Putamen (tissue), 1 donor: Measurements from ENCODE around the gene BRSK2.

ENCODE experiments used
- DNase-seq: peaks from one replicate; pipeline ENCODE4 v3.0.0-alpha.2; 2016; ENCODE audit warnings: low spot score

Gene BRSK2

GRCh38 chr11:1438261-1438966 lies 48.7 kb downstream of the BRSK2 start:
- DNase-seq: no peak

- no peak for DNase-seq
Observed at GRCh38 chr11:1438967-1439330, 49.2 kb downstream of the BRSK2 start.

- no peak for DNase-seq
Observed at GRCh38 chr11:1439341-1439740, 49.6 kb downstream of the BRSK2 start.

GRCh38 chr11:1440066-1440465 lies 50.3 kb downstream of the BRSK2 start:
- DNase-seq: no peak

GRCh38 chr11:1440496-1440895 lies 50.8 kb downstream of the BRSK2 start:
- DNase-seq: no peak

GRCh38 chr11:1442163-1442562 lies 52.4 kb downstream of the BRSK2 start:
- no peak for DNase-seq

GRCh38 chr11:1442807-1443366 lies 53.2 kb downstream of the BRSK2 start:
- no peak for DNase-seq

GRCh38 chr11:1443737-1444136 lies 54.0 kb downstream of the BRSK2 start:
- DNase-seq: no peak

- no peak for DNase-seq
Observed at GRCh38 chr11:1444321-1444720, 54.6 kb downstream of the BRSK2 start.

GRCh38 chr11:1444823-1445422 lies 55.2 kb downstream of the BRSK2 start:
- DNase-seq: no peak

GRCh38 chr11:1445741-1446445 lies 56.2 kb downstream of the BRSK2 start:
- no peak for DNase-seq

GRCh38 chr11:1446623-1447022 lies 56.9 kb downstream of the BRSK2 start:
- DNase-seq: no peak

GRCh38 chr11:1447845-1448825 lies 58.4 kb downstream of the BRSK2 start:
- DNase-seq: peak; percentile 27

- no peak for DNase-seq
Observed at GRCh38 chr11:1448882-1449281, 59.1 kb downstream of the BRSK2 start.

- no peak for DNase-seq
Observed at GRCh38 chr11:1449490-1450243, 59.9 kb downstream of the BRSK2 start.

GRCh38 chr11:1450344-1450875 lies 60.7 kb downstream of the BRSK2 start:
- no peak for DNase-seq

- no peak for DNase-seq
Observed at GRCh38 chr11:1450949-1451710, 61.4 kb downstream of the BRSK2 start.

- DNase-seq: no peak
Observed at GRCh38 chr11:1451781-1452470, 62.2 kb downstream of the BRSK2 start.

GRCh38 chr11:1452744-1453143 lies 63.0 kb downstream of the BRSK2 start:
- no peak for DNase-seq
